Measurements from ENCODE around the gene CSNK1E.

GRCh38 chr22:38295863-38296262 is 21.4 kb downstream of the CSNK1E start:
- no peak for TF ChIP-seq CTCF (IDR thresholded peaks at IDR 0.05; ENCODE audit: poor library complexity)
- no peak for TF ChIP-seq EZH2 (IDR thresholded peaks at IDR 0.05; ENCODE audit: borderline replicate concordance)
